Esophagus muscularis mucosa (tissue), 4 donors: ENCODE data around the gene ZCCHC10. TPM values are rescaled to one million over a fixed set of nuclear protein-coding genes. Genes with fewer than 3 reads are reported as not detected.
A peak's percentile ranks its signal among the peaks of the same experiment; 100 is the strongest.

ENCODE experiments used
- DNase-seq: peaks from one replicate; pipeline ENCODE4 v3.0.0-alpha.2; 2017; ENCODE audit errors: extremely low spot score
- H3K27ac ChIP-seq, 4 donors: fragments of 200-600 bp; sonication (generic); replicated peaks in 1 of 4; 1 replicate in 3 of 4; 2 replicates in 1 of 4; pipeline ENCODE4 v1.5.1; 2016 to 2019; ENCODE audit warnings: mild to moderate bottlenecking in 1 of 4
- H3K27me3 ChIP-seq, 4 donors: fragments of 200-600 bp; sonication (generic); one replicate each; pipeline versions ENCODE4 v1.5.1 to v1.6.0; 2016 to 2019
- H3K36me3 ChIP-seq, 4 donors: fragments of 200-600 bp; sonication (generic); one replicate each; pipeline ENCODE4 v1.5.1; 2016 to 2019
- H3K4me1 ChIP-seq, 4 donors: fragments of 200-600 bp; sonication (generic); one replicate each; pipeline ENCODE4 v1.5.1; 2016 to 2019
- H3K4me3 ChIP-seq, 4 donors: fragments of 200-600 bp; sonication (generic); 1 replicate in 2 of 4; 2 replicates in 2 of 4; pipeline ENCODE4 v1.5.1; 2016 to 2019; ENCODE audit warnings: mild to moderate bottlenecking in 4 of 4, moderate library complexity in 1 of 4
- H3K9me3 ChIP-seq, 4 donors: fragments of 200-600 bp; sonication (generic); 1 replicate in 3 of 4; 2 replicates in 1 of 4; pipeline ENCODE4 v1.5.1; 2016 to 2019
- EP300 ChIP-seq: sonication (generic); formaldehyde crosslinking; IDR thresholded peaks from one replicate; pipeline ENCODE4 v1.6.1; 2017; ENCODE audit warnings: antibody characterized with exemption
- POLR2A ChIP-seq: fragments of 450-650 bp; IDR thresholded peaks from one replicate; pipeline ENCODE4 v1.6.1; 2017; ENCODE audit warnings: antibody characterized with exemption, moderate library complexity, mild to moderate bottlenecking, low read depth
- POLR2AphosphoS5 ChIP-seq, 2 donors: sonication (generic); formaldehyde crosslinking; IDR thresholded peaks; one replicate each; pipeline ENCODE4 v1.6.1; 2017; ENCODE audit warnings: antibody characterized with exemption in 2 of 2
- WGBS: methylation state at CpG from one replicate; pipeline ENCODE4 v1.1.5; 2018; 5-methylcytosine and 5-hydroxymethylcytosine counted together
- intact Hi-C: fragments of 100-400 bp; cut with DNase I; formaldehyde crosslinking; loops from one replicate; pipeline ENCODE4 v1.15.1; 2023
- total RNA-seq, 4 donors: library from RNA; depleted of rRNA; stranded (reverse); fragments of >200 nt; gene quantifications; one replicate each; pipeline versions ENCODE4 v1.1.0 to v1.2.1, GENCODE V29; 2016
- TF ChIP-seq, protein P1 (sequence below), 3 experiments: fragments of 200-600 bp in 2 of 3; fragments of 450-650 bp in 1 of 3; sonication (generic) in 2 of 3; IDR thresholded peaks; one replicate each; pipeline ENCODE4 v1.5.1; 2017 to 2019; ENCODE audit warnings: antibody characterized with exemption in 3 of 3, mild to moderate bottlenecking in 2 of 3, moderate library complexity in 1 of 3

The ZCCHC10 gene
- 10 to 100 TPM in 2 of 4 donors, 1 to 10 TPM in 2; 8.6 to 40.8 (median 13.1) TPM for total RNA-seq

DNA sequence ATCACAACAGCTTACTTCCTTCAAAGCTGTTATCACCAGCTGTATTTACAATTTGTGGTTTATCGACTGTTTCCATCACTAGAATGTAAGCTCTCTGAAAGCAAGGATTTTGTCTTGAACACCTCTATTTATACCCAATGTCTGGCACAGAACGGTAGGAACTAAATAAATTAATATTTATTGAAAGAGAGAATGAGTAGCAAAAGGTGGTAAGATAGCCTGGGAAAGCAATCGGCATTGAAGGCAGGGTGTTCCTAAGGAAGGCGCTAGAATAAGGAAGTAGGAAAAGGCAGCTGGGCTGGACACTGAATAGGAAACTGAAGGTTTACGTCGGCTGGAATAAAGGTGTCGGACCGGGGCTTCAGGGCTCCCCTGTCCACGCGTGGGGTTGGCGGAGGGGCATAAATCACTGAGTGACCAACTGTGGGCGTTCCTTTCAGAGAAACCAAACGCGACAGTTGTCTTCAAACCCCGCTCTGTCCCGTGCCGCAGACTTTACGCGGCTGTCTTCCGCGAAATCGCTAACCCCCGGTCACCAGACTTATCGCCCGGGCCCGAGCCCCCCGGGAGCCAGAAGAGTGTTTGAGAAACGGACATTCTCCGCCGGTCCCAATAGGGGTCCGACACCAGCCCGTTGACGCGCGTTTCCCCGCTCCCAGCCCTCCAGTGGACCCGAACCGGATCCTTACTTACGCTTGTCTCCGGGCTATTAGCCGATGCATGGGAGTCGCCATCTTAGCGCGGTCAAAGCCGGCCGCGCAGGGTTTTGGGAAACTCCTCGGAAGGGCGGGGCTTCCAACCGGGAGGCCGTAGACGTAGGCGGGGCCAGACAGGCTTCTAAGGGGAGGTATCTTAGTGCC, at the start of gene ZCCHC10:
ZCCHC10 (minus strand) TSS at position 746 of the 860 bp plus-strand sequence; CDS start at position 734, 12 bp downstream.
- Histone ChIP-seq H3K36me3 (peaks cover 0 to 16% (median 3%) of the 10 kb centered on the region in 4 donors), H3K9me3 (no peaks in the 10 kb centered on the region), H3K4me3 (peak within 1 kb of the TSS; percentile 72 to 97 (median 84)), H3K27me3 (no peaks in the 10 kb centered on the region), H3K4me1 (peaks cover 12 to 29% (median 18%) of the 10 kb centered on the region in 4 donors), H3K27ac (peak within 1 kb of the TSS; percentile 92 to 97 (median 94))
- peak; percentile 97 for DNase-seq
- intact Hi-C loops, result loop anchor here (10.0 kb wide), 1 partner anchor 61 kb away; the partner anchor contains the start of gene AFF4
- no peak for TF ChIP-seq EP300
- TF ChIP-seq POLR2AphosphoS5 (IDR thresholded peaks at IDR 0.05), result peak; percentile 87 to 92
- TF ChIP-seq, protein P1, sequence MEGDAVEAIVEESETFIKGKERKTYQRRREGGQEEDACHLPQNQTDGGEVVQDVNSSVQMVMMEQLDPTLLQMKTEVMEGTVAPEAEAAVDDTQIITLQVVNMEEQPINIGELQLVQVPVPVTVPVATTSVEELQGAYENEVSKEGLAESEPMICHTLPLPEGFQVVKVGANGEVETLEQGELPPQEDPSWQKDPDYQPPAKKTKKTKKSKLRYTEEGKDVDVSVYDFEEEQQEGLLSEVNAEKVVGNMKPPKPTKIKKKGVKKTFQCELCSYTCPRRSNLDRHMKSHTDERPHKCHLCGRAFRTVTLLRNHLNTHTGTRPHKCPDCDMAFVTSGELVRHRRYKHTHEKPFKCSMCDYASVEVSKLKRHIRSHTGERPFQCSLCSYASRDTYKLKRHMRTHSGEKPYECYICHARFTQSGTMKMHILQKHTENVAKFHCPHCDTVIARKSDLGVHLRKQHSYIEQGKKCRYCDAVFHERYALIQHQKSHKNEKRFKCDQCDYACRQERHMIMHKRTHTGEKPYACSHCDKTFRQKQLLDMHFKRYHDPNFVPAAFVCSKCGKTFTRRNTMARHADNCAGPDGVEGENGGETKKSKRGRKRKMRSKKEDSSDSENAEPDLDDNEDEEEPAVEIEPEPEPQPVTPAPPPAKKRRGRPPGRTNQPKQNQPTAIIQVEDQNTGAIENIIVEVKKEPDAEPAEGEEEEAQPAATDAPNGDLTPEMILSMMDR (IDR thresholded peaks at IDR 0.05), result no peak
- TF ChIP-seq POLR2A, result peak; percentile 12
- under 1% methylated on average over 36 of the region's 53 CpGs for WGBS

DNA sequence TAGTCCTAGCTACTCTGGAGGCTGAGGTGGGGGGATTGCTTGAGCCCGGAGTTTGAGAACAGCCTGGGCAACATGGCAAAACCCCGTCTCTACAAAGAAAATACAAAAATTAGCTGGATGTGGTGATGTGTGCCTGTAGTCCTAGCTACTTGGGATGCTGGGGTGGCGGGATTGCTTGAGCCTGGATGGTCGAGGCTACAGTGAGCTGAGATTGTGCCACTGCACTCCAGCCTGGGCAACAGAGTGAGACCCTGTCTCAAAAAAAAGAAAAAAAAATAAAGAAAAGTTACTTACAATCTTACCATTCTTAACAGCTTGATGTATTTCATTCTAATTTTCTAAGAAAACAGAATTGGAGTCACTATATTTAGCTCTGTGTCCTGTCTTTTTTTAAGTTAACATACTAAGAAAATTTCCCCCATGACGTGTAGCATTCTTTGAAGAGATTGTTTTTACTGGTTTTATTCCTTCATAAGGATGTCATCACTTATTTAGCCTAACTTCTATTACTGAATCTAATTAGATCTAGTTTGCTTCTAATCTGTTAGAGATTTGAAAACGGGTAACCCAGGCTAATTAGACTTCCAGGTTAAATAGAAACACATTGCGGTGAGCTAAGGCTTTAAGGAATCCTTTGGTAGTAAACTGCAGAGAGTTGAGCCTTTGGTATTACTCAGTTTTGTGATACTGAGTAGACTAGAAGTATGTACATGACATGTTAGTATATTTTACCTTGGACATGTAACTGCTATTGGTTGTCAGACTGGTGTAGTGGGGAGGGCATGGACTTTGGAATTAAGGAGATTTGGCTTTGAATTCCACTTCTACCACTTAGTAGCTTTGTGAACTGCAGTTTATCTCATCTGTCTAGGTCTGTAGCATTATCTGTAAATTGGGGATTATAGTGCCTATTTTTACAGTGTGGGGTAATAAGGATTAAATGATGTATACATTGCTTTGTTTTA, 49.5 kb upstream of the ZCCHC10 start:
- intact Hi-C loops, result no loop called here
- peaks cover 0 to 29% (median 21%) of the 10 kb centered on the region in 4 donors for H3K4me1 ChIP-seq
- H3K9me3 ChIP-seq, result no peaks in the 10 kb centered on the region
- TF ChIP-seq EP300 (no peak), POLR2A (no peak), POLR2AphosphoS5 (IDR thresholded peaks at IDR 0.05) (no peak)
- TF ChIP-seq, protein P1 (IDR thresholded peaks at IDR 0.05), result no peak
- H3K36me3 ChIP-seq, result peaks cover 6 to 68% (median 53%) of the 10 kb centered on the region in 4 donors
- no peaks in the 10 kb centered on the region for H3K27me3 ChIP-seq
- H3K27ac ChIP-seq, result peak overlapping the region in 3 of 4 donors; percentile 8 to 53 (median 13)
- no peak for DNase-seq
- H3K4me3 ChIP-seq, result no peak overlapping the region
- WGBS, result 82% methylated on average over 7 of the region's 7 CpGs

DNA sequence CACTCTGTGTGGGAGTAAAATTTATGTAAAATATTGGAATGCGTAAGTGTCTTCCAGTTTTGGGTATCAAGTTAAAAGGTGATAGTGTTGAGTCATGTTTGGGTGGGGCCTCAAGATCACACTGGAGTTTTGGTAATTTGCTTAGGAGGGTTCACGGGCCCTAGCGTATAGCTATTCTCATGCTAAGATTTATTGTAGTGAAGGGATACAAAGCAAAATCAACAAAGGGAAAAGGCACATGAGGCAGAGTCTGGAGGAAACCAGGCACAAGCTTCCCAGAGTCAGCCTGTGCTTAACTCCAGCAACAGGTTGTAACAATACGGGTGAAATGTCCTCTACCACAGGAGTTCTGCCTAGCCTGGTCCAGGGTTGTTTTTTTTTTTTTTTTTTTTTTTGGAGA, 45.7 kb upstream of the ZCCHC10 start:
- no peak overlapping the region for H3K4me3 ChIP-seq
- H3K27ac ChIP-seq, result no peak overlapping the region
- WGBS, result 90% methylated on average over 4 of the region's 4 CpGs
- DNase-seq, result no peak
- intact Hi-C loops, result no loop called here
- H3K27me3 ChIP-seq, result no peaks in the 10 kb centered on the region
- peaks cover 0 to 12% (median 9%) of the 10 kb centered on the region in 4 donors for H3K4me1 ChIP-seq
- peaks cover 15 to 91% (median 75%) of the 10 kb centered on the region in 4 donors for H3K36me3 ChIP-seq
- no peaks in the 10 kb centered on the region for H3K9me3 ChIP-seq
- no peak for TF ChIP-seq POLR2A
- TF ChIP-seq, protein P1 (IDR thresholded peaks at IDR 0.05), result no peak
- no peak for TF ChIP-seq POLR2AphosphoS5 (IDR thresholded peaks at IDR 0.05)
- no peak for TF ChIP-seq EP300

DNA sequence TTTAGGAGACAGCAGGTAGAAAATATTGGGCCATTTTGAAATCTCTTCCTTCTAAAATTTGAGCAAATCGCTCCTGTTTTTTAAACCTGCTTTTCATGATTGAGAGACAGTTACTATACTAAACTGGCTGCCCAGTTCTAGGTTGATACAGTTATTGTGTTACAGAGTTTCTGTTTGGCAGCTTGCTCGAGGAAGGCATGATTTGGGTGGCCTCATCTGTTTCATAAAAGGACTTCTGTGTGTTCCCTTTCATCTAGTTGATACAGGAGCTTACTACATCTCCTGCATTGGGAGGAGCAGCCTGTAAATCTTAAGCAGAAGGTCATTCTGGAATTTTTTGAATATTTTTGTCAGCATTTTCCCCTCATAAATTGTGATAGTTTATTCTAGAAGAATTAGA, 39.7 kb upstream of the ZCCHC10 start:
- DNase-seq, result no peak
- H3K27ac ChIP-seq, result no peak overlapping the region
- intact Hi-C loops, result no loop called here
- 68% methylated on average over 2 of the region's 2 CpGs for WGBS
- peaks cover 9 to 60% (median 45%) of the 10 kb centered on the region in 4 donors for H3K36me3 ChIP-seq
- H3K27me3 ChIP-seq, result no peaks in the 10 kb centered on the region
- peaks cover 0 to 16% (median 9%) of the 10 kb centered on the region in 4 donors for H3K4me1 ChIP-seq
- H3K4me3 ChIP-seq, result no peak overlapping the region
- TF ChIP-seq, protein P1 (IDR thresholded peaks at IDR 0.05), result no peak
- TF ChIP-seq POLR2A (no peak), POLR2AphosphoS5 (IDR thresholded peaks at IDR 0.05) (no peak), EP300 (no peak)
- H3K9me3 ChIP-seq, result no peaks in the 10 kb centered on the region
